HG03139 (cell line): ENCODE data around the gene SNRNP70.
"Not testable (repeated sequence)": the region's sequence is repeated elsewhere in the genome, so short reads cannot be mapped to it uniquely, and the experiment has no call there.

Experiments used
- ATAC-seq: cut with Tn5 transposase; IDR thresholded peaks from one replicate; pipeline ENCODE4 v1.9.1; 2021; ENCODE audit not compliant: unreplicated experiment

Gene SNRNP70

GRCh38 chr19:49085020-49085867 is at the start of gene SNRNP70:
TSS of gene SNRNP70 (plus strand) at chr19:49085451. CDS start at chr19:49086415, 964 bp downstream.
- ATAC-seq, result peak; percentile 73

GRCh38 chr19:49036815-49037214 is 48.4 kb upstream of the SNRNP70 start, which contains the start of gene CGB1:
TSS of gene CGB1 (minus strand) at chr19:49036895. CDS start at chr19:49036711, 184 bp downstream.
- not testable (repeated sequence) for ATAC-seq

- ATAC-seq, result not testable (repeated sequence)
Measured at GRCh38 chr19:49038111-49038510, 47.1 kb upstream of the SNRNP70 start.

- ATAC-seq, result not testable (repeated sequence)
Measured at GRCh38 chr19:49038557-49039276, 46.5 kb upstream of the SNRNP70 start.

GRCh38 chr19:49039736-49040135 is 45.5 kb upstream of the SNRNP70 start:
- ATAC-seq, result not testable (repeated sequence)

- no peak for ATAC-seq
Measured at GRCh38 chr19:49042177-49042576, 43.1 kb upstream of the SNRNP70 start.

GRCh38 chr19:49042666-49043065 is 42.6 kb upstream of the SNRNP70 start:
- ATAC-seq, result not testable (repeated sequence)

- not testable (repeated sequence) for ATAC-seq
Measured at GRCh38 chr19:49043548-49043947, 41.7 kb upstream of the SNRNP70 start, which contains the start of gene CGB5. TSS of gene CGB5 (plus strand) at chr19:49043848. CDS start at chr19:49044210, 362 bp downstream.

- not testable (repeated sequence) for ATAC-seq
Measured at GRCh38 chr19:49049011-49049410, 36.2 kb upstream of the SNRNP70 start, which contains the start of gene CGB8. TSS of gene CGB8 (minus strand) at chr19:49049111. CDS start at chr19:49048739, 372 bp downstream.

- not testable (repeated sequence) for ATAC-seq
Measured at GRCh38 chr19:49049834-49050233, 35.4 kb upstream of the SNRNP70 start.

- not testable (repeated sequence) for ATAC-seq
Measured at GRCh38 chr19:49050376-49051033, 34.7 kb upstream of the SNRNP70 start.

GRCh38 chr19:49056101-49056901 is 28.9 kb upstream of the SNRNP70 start:
- ATAC-seq, result no peak

- not testable (repeated sequence) for ATAC-seq
Measured at GRCh38 chr19:49056902-49057596, 28.2 kb upstream of the SNRNP70 start.

- ATAC-seq, result no peak
Measured at GRCh38 chr19:49057636-49058234, 27.5 kb upstream of the SNRNP70 start, which contains the start of gene CGB7. TSS of gene CGB7 (minus strand) at chr19:49057749. CDS start at chr19:49055375, 2,374 bp downstream.

- no peak for ATAC-seq
Measured at GRCh38 chr19:49058562-49058961, 26.7 kb upstream of the SNRNP70 start.

- ATAC-seq, result no peak
Measured at GRCh38 chr19:49059053-49059452, 26.2 kb upstream of the SNRNP70 start.

GRCh38 chr19:49061000-49061399 is 24.3 kb upstream of the SNRNP70 start:
- ATAC-seq, result no peak

GRCh38 chr19:49061445-49061844 is 23.8 kb upstream of the SNRNP70 start:
- no peak for ATAC-seq

- ATAC-seq, result no peak
Measured at GRCh38 chr19:49064029-49064629, 21.1 kb upstream of the SNRNP70 start.
